Measurements from ENCODE around the gene PAM.

The PAM gene

GRCh38 chr5:102759289-102759688 lies 4.2 kb downstream of the PAM start:
- WGBS = 100% methylated on average over 1 of the region's 1 CpG
- no peak overlapping the region for H3K9ac ChIP-seq (ENCODE audit: low read length)
- H3K18ac ChIP-seq (ENCODE audit: low read depth in 1 of 2, low read length in 2 of 2) = peak overlapping the region in 1 of 2 experiments; percentile 43
- no peak overlapping the region for H2AK5ac ChIP-seq (ENCODE audit: low read length, severe bottlenecking)
- no peak overlapping the region for H4K91ac ChIP-seq (ENCODE audit: low read length)
- H3K4ac ChIP-seq (ENCODE audit: low read depth in 1 of 2, low read length in 2 of 2) = no peak overlapping the region
- no peak overlapping the region for H3K4me2 ChIP-seq (ENCODE audit: low read length, poor library complexity, severe bottlenecking)
- H3K27ac ChIP-seq (ENCODE audit: low read length, poor library complexity, severe bottlenecking) = no peak overlapping the region
- H3K79me1 ChIP-seq (replicated peaks; ENCODE audit: low read length, poor library complexity, severe bottlenecking) = peaks cover 6% of the 10 kb centered on the region
- H2AFZ ChIP-seq (ENCODE audit: low read depth, low read length) = no peak overlapping the region
- DNase-seq = no peak
- H2BK15ac ChIP-seq (ENCODE audit: low read depth, poor library complexity, severe bottlenecking) = no peak overlapping the region
- H4K8ac ChIP-seq (ENCODE audit: low read length) = no peak overlapping the region
- no peak overlapping the region for H2BK120ac ChIP-seq (ENCODE audit: low read depth, low read length)
- H3K9me3 ChIP-seq (ENCODE audit: control insufficient read depth, low read length) = no peaks in the 10 kb centered on the region
- no peak overlapping the region for H3K23ac ChIP-seq (ENCODE audit: low read length in 2 of 2)
- H3K27me3 ChIP-seq (ENCODE audit: control insufficient read depth in 1 of 2, insufficient read depth in 1 of 2, low read length in 2 of 2) = no peaks in the 10 kb centered on the region
- no peak overlapping the region for H3K14ac ChIP-seq (ENCODE audit: low read length in 2 of 2)
- H3K4me1 ChIP-seq (ENCODE audit: control insufficient read depth, insufficient read depth, low read depth, low read length) = peaks cover 5% of the 10 kb centered on the region
- H3K4me3 ChIP-seq (ENCODE audit: insufficient read depth in 1 of 2, low read depth in 1 of 2, low read length in 2 of 2) = no peak overlapping the region
- no peak overlapping the region for H2BK5ac ChIP-seq (ENCODE audit: low read depth, low read length, poor library complexity, severe bottlenecking)
- H2BK12ac ChIP-seq (ENCODE audit: low read length in 2 of 2) = no peak overlapping the region
- no peaks in the 10 kb centered on the region for H3K36me3 ChIP-seq (ENCODE audit: control insufficient read depth in 1 of 2, insufficient read depth in 2 of 2, low read depth in 1 of 2, low read length in 2 of 2)

DNA sequence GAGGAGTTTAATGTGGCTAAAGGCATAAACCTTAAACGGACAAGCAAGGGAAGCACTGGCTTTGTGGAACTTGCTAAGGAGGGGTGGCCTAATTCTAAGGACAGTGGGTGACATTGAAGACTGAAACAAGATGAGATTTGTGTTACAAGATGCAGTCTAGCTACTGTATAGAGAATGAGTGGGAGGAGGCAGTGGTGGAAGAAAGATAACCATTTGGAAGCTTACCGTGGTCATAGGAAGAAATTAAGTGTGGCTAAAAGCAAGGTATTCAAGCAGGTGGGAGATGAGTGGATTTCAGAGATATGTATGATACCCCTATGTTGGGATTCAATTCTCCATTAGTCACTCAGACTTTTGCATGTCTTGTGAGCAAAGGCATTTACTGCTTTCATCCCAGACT lies 4.6 kb downstream of the PAM start:
- 93% methylated on average over 2 of the region's 2 CpGs for WGBS
- Histone ChIP-seq H3K27me3 (ENCODE audit: control insufficient read depth in 1 of 2, insufficient read depth in 1 of 2, low read length in 2 of 2) (no peaks in the 10 kb centered on the region), H4K8ac (ENCODE audit: low read length) (no peak overlapping the region), H2AFZ (ENCODE audit: low read depth, low read length) (no peak overlapping the region), H3K4ac (ENCODE audit: low read depth in 1 of 2, low read length in 2 of 2) (no peak overlapping the region), H3K9ac (ENCODE audit: low read length) (no peak overlapping the region), H3K9me3 (ENCODE audit: control insufficient read depth, low read length) (no peaks in the 10 kb centered on the region), H2AK5ac (ENCODE audit: low read length, severe bottlenecking) (no peak overlapping the region), H3K79me1 (replicated peaks; ENCODE audit: low read length, poor library complexity, severe bottlenecking) (peaks cover 8% of the 10 kb centered on the region), H3K14ac (ENCODE audit: low read length in 2 of 2) (no peak overlapping the region), H4K91ac (ENCODE audit: low read length) (no peak overlapping the region), H3K27ac (ENCODE audit: low read length, poor library complexity, severe bottlenecking) (no peak overlapping the region), H2BK15ac (ENCODE audit: low read depth, poor library complexity, severe bottlenecking) (no peak overlapping the region), H3K18ac (ENCODE audit: low read depth in 1 of 2, low read length in 2 of 2) (no peak overlapping the region), H2BK12ac (ENCODE audit: low read length in 2 of 2) (no peak overlapping the region), H2BK120ac (ENCODE audit: low read depth, low read length) (no peak overlapping the region), H3K36me3 (ENCODE audit: control insufficient read depth in 1 of 2, insufficient read depth in 2 of 2, low read depth in 1 of 2, low read length in 2 of 2) (no peaks in the 10 kb centered on the region), H3K4me1 (ENCODE audit: control insufficient read depth, insufficient read depth, low read depth, low read length) (peaks cover 2% of the 10 kb centered on the region), H3K4me2 (ENCODE audit: low read length, poor library complexity, severe bottlenecking) (no peak overlapping the region), H3K4me3 (ENCODE audit: insufficient read depth in 1 of 2, low read depth in 1 of 2, low read length in 2 of 2) (no peak overlapping the region), H3K23ac (ENCODE audit: low read length in 2 of 2) (no peak overlapping the region), H2BK5ac (ENCODE audit: low read depth, low read length, poor library complexity, severe bottlenecking) (no peak overlapping the region)
- no peak for DNase-seq

GRCh38 chr5:102760815-102761214 lies 5.7 kb downstream of the PAM start:
- H3K9me3 ChIP-seq (ENCODE audit: control insufficient read depth, low read length) = no peaks in the 10 kb centered on the region
- peaks cover 2% of the 10 kb centered on the region for H3K4me1 ChIP-seq (ENCODE audit: control insufficient read depth, insufficient read depth, low read depth, low read length)
- no peak overlapping the region for H2AFZ ChIP-seq (ENCODE audit: low read depth, low read length)
- H3K18ac ChIP-seq (ENCODE audit: low read depth in 1 of 2, low read length in 2 of 2) = peak overlapping the region; percentile 33 to 67
- no peak overlapping the region for H2BK5ac ChIP-seq (ENCODE audit: low read depth, low read length, poor library complexity, severe bottlenecking)
- peaks cover 9% of the 10 kb centered on the region for H3K79me1 ChIP-seq (replicated peaks; ENCODE audit: low read length, poor library complexity, severe bottlenecking)
- peak; percentile 59 for DNase-seq
- H2AK5ac ChIP-seq (ENCODE audit: low read length, severe bottlenecking) = no peak overlapping the region
- no peak overlapping the region for H4K8ac ChIP-seq (ENCODE audit: low read length)
- H3K4me2 ChIP-seq (ENCODE audit: low read length, poor library complexity, severe bottlenecking) = no peak overlapping the region
- WGBS = 14% methylated on average over 2 of the region's 2 CpGs
- no peak overlapping the region for H4K91ac ChIP-seq (ENCODE audit: low read length)
- peak overlapping the region in 1 of 2 experiments; percentile 19 for H3K4me3 ChIP-seq (ENCODE audit: insufficient read depth in 1 of 2, low read depth in 1 of 2, low read length in 2 of 2)
- peaks cover 0 to 6% of the 10 kb centered on the region in 2 experiments for H3K36me3 ChIP-seq (ENCODE audit: control insufficient read depth in 1 of 2, insufficient read depth in 2 of 2, low read depth in 1 of 2, low read length in 2 of 2)
- no peak overlapping the region for H3K23ac ChIP-seq (ENCODE audit: low read length in 2 of 2)
- no peak overlapping the region for H3K27ac ChIP-seq (ENCODE audit: low read length, poor library complexity, severe bottlenecking)
- H3K4ac ChIP-seq (ENCODE audit: low read depth in 1 of 2, low read length in 2 of 2) = no peak overlapping the region
- no peaks in the 10 kb centered on the region for H3K27me3 ChIP-seq (ENCODE audit: control insufficient read depth in 1 of 2, insufficient read depth in 1 of 2, low read length in 2 of 2)
- peak overlapping the region; percentile 43 for H3K9ac ChIP-seq (ENCODE audit: low read length)
- H2BK12ac ChIP-seq (ENCODE audit: low read length in 2 of 2) = no peak overlapping the region
- H2BK120ac ChIP-seq (ENCODE audit: low read depth, low read length) = no peak overlapping the region
- no peak overlapping the region for H3K14ac ChIP-seq (ENCODE audit: low read length in 2 of 2)
- no peak overlapping the region for H2BK15ac ChIP-seq (ENCODE audit: low read depth, poor library complexity, severe bottlenecking)

GRCh38 chr5:102762095-102762534 lies 7.0 kb downstream of the PAM start:
- Histone ChIP-seq H3K4me3 (ENCODE audit: insufficient read depth in 1 of 2, low read depth in 1 of 2, low read length in 2 of 2) (peak overlapping the region in 1 of 2 experiments; percentile 39), H3K4me1 (ENCODE audit: control insufficient read depth, insufficient read depth, low read depth, low read length) (peaks cover 2% of the 10 kb centered on the region), H2AFZ (ENCODE audit: low read depth, low read length) (no peak overlapping the region), H3K36me3 (ENCODE audit: control insufficient read depth in 1 of 2, insufficient read depth in 2 of 2, low read depth in 1 of 2, low read length in 2 of 2) (peaks cover 0 to 6% of the 10 kb centered on the region in 2 experiments), H3K4ac (ENCODE audit: low read depth in 1 of 2, low read length in 2 of 2) (no peak overlapping the region), H3K9me3 (ENCODE audit: control insufficient read depth, low read length) (no peaks in the 10 kb centered on the region), H2BK120ac (ENCODE audit: low read depth, low read length) (no peak overlapping the region), H4K8ac (ENCODE audit: low read length) (no peak overlapping the region), H3K23ac (ENCODE audit: low read length in 2 of 2) (no peak overlapping the region), H3K14ac (ENCODE audit: low read length in 2 of 2) (no peak overlapping the region), H3K18ac (ENCODE audit: low read depth in 1 of 2, low read length in 2 of 2) (no peak overlapping the region), H2BK15ac (ENCODE audit: low read depth, poor library complexity, severe bottlenecking) (no peak overlapping the region), H3K27me3 (ENCODE audit: control insufficient read depth in 1 of 2, insufficient read depth in 1 of 2, low read length in 2 of 2) (no peaks in the 10 kb centered on the region), H3K4me2 (ENCODE audit: low read length, poor library complexity, severe bottlenecking) (peak overlapping the region; percentile 24), H3K9ac (ENCODE audit: low read length) (peak overlapping the region; percentile 81), H3K79me1 (replicated peaks; ENCODE audit: low read length, poor library complexity, severe bottlenecking) (peaks cover 11% of the 10 kb centered on the region), H2BK12ac (ENCODE audit: low read length in 2 of 2) (no peak overlapping the region), H4K91ac (ENCODE audit: low read length) (no peak overlapping the region), H2AK5ac (ENCODE audit: low read length, severe bottlenecking) (no peak overlapping the region), H3K27ac (ENCODE audit: low read length, poor library complexity, severe bottlenecking) (no peak overlapping the region), H2BK5ac (ENCODE audit: low read depth, low read length, poor library complexity, severe bottlenecking) (no peak overlapping the region)
- DNase-seq = peak; percentile 66
